ENCODE measurements around the gene PRTG.

The PRTG gene

GRCh38 chr15:55586808-55587207 lies 156.1 kb downstream of the PRTG start:
- TF ChIP-seq CTCF (IDR thresholded peaks at IDR 0.05; ENCODE audit: insufficient read depth, low read depth, low read length, missing control alignments), result no peak
- no peak for DNase-seq (ENCODE audit: low read depth)
- H3K4me3 ChIP-seq (ENCODE audit: low read length), result no peak overlapping the region

GRCh38 chr15:55576943-55577342 lies 166.0 kb downstream of the PRTG start:
- no peak for DNase-seq (ENCODE audit: low read depth)
- no peak for TF ChIP-seq CTCF (IDR thresholded peaks at IDR 0.05; ENCODE audit: insufficient read depth, low read depth, low read length, missing control alignments)
- no peak overlapping the region for H3K4me3 ChIP-seq (ENCODE audit: low read length)

GRCh38 chr15:55574096-55574495 lies 168.9 kb downstream of the PRTG start:
- H3K4me3 ChIP-seq (ENCODE audit: low read length), result no peak overlapping the region
- no peak for DNase-seq (ENCODE audit: low read depth)
- no peak for TF ChIP-seq CTCF (IDR thresholded peaks at IDR 0.05; ENCODE audit: insufficient read depth, low read depth, low read length, missing control alignments)

- no peak overlapping the region for H3K4me3 ChIP-seq (ENCODE audit: low read length)
- DNase-seq (ENCODE audit: low read depth), result no peak
- no peak for TF ChIP-seq CTCF (IDR thresholded peaks at IDR 0.05; ENCODE audit: insufficient read depth, low read depth, low read length, missing control alignments)
Measured at GRCh38 chr15:55573224-55573623, 169.7 kb downstream of the PRTG start.

- DNase-seq (ENCODE audit: low read depth), result no peak
- peak; percentile 28 for TF ChIP-seq CTCF (IDR thresholded peaks at IDR 0.05; ENCODE audit: insufficient read depth, low read depth, low read length, missing control alignments)
Measured at GRCh38 chr15:55564347-55565145, 178.4 kb downstream of the PRTG start.

GRCh38 chr15:55562601-55563000 lies 180.4 kb downstream of the PRTG start:
- TF ChIP-seq CTCF (IDR thresholded peaks at IDR 0.05; ENCODE audit: insufficient read depth, low read depth, low read length, missing control alignments), result no peak
- H3K4me3 ChIP-seq (ENCODE audit: low read length), result no peak overlapping the region
- no peak for DNase-seq (ENCODE audit: low read depth)

More at GRCh38 chr15:55564347-55565145, 178.4 kb downstream of the PRTG start:
- no peak overlapping the region for H3K4me3 ChIP-seq (ENCODE audit: low read length)

Data from epithelial cell of esophagus (primary cell).